ENCODE measurements around the gene ZBTB5. TPM values are rescaled to one million over a fixed set of nuclear protein-coding genes. Genes with fewer than 3 reads are reported as not detected.
A peak's percentile ranks its signal among the peaks of the same experiment; 100 is the strongest.
"Not testable (repeated sequence)": the region's sequence is repeated elsewhere in the genome, so short reads cannot be mapped to it uniquely, and the experiment has no call there.

The ZBTB5 gene
- total RNA-seq, 4 donors from 2014 or later: 15.0 to 23.3 (median 20.5) TPM

DNA sequence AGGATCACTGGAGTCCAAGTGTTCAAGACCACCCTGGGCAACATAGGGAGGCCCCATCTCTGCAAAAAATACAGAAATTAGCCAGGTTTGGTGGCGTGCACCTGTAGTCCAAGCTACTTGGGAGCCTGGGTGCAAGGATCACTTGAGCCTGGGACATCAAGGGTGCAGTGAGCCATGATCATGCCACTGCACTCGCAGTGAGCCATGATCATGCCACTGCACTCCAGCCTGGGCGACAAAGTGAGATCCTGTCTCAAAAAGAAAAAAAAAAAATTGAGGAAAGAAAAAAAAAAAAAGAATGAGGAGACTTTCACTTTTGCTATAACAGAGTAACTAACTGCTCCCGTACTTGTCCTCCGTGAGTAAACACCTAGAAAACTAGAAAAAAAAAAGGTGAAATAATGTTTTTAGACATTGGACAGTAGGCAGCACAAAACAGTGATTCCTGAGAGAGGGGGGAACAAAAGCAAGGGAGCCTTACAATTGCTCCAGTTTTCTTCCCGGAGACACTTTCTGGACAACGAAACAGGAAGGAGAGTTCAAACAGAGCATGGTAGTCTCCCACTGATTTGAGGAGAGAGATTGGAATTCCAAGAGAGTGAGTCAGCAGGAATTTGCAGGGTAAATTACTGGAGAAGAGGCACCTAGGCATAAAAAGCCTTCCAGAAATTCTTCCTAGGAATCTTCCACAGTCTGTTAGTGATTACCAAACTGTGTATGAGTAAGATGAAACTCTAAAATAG is 6.9 kb upstream of the ZBTB5 start:
- Histone ChIP-seq H3K9me3 (peaks cover 0 to 5% (median 5%) of the 10 kb centered on the region in 3 donors), H3K27me3 (no peaks in the 10 kb centered on the region), H3K27ac (peak overlapping the region; percentile 78 to 83 (median 82)), H3K36me3 (no peaks in the 10 kb centered on the region), H3K4me3 (peak overlapping the region; percentile 14 to 51 (median 34)), H3K4me1 (peaks cover 7 to 30% (median 9%) of the 10 kb centered on the region in 3 donors)
- WGBS, 2 donors: 9 to 13% methylated on average over 5 to 7 of the region's 7 CpGs
- TF ChIP-seq, protein P1, sequence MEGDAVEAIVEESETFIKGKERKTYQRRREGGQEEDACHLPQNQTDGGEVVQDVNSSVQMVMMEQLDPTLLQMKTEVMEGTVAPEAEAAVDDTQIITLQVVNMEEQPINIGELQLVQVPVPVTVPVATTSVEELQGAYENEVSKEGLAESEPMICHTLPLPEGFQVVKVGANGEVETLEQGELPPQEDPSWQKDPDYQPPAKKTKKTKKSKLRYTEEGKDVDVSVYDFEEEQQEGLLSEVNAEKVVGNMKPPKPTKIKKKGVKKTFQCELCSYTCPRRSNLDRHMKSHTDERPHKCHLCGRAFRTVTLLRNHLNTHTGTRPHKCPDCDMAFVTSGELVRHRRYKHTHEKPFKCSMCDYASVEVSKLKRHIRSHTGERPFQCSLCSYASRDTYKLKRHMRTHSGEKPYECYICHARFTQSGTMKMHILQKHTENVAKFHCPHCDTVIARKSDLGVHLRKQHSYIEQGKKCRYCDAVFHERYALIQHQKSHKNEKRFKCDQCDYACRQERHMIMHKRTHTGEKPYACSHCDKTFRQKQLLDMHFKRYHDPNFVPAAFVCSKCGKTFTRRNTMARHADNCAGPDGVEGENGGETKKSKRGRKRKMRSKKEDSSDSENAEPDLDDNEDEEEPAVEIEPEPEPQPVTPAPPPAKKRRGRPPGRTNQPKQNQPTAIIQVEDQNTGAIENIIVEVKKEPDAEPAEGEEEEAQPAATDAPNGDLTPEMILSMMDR (IDR thresholded peaks at IDR 0.05): no peak
- no peak for TF ChIP-seq POLR2A (IDR thresholded peaks at IDR 0.05)
- DNase-seq: no peak
- intact Hi-C loops (cut with DNase I): no loop called here

DNA sequence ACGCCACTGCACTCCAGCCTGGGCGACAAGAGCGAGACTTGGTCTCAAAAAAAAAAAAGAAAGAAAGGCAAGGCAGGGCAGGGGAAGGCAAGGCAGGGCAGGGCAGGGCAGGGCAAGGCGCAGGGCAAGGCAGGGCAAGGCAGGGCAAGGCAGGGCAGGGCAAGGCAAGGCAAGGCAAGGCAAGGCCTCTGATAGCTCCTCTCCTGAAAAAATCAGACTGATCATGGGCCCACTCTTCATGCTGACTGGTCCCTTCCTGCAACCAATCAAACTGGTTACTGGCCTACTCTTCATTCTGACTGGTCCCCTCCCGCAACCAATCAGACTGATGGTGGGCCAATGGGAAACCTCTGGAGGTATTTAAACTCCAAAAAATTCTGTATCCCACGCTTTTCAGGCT is 3.4 kb upstream of the ZBTB5 start:
- WGBS, 2 donors: 70 to 76% methylated on average over 5 of the region's 6 CpGs
- H3K27ac ChIP-seq: peak overlapping the region in 3 of 4 donors; percentile 17 to 34 (median 29)
- H3K4me3 ChIP-seq: no peak overlapping the region
- H3K4me1 ChIP-seq: peaks cover 12 to 49% (median 16%) of the 10 kb centered on the region in 3 donors
- H3K9me3 ChIP-seq: no peaks in the 10 kb centered on the region
- DNase-seq: no peak
- intact Hi-C loops (cut with DNase I): no loop called here
- TF ChIP-seq, protein P1 (IDR thresholded peaks at IDR 0.05): no peak
- no peak for TF ChIP-seq POLR2A (IDR thresholded peaks at IDR 0.05)
- no peaks in the 10 kb centered on the region for H3K27me3 ChIP-seq
- no peaks in the 10 kb centered on the region for H3K36me3 ChIP-seq

DNA sequence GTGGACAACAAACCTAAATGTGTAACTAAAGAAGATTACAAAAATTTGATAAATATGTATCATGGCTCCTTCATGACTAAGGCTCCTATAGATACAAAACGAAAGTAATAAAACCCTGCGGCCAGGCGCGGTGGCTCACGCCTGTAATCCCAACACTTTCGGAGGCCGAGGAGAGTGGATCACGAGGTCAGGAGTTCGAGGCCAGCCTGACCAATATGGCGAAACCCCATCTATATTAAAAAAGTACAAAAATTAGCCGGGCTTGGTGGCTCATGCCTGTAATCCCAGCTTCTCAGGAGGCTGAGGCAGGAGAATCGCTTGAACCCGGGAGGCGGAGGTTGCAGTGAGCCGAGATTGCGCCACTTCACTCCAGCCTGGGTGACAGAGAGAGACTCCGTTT is 2.3 kb upstream of the ZBTB5 start:
- H3K4me3 ChIP-seq; H3K27ac ChIP-seq; intact Hi-C loops (cut with DNase I); H3K9me3 ChIP-seq; DNase-seq; H3K27me3 ChIP-seq; H3K36me3 ChIP-seq: not testable (repeated sequence)
- H3K4me1 ChIP-seq: peaks cover 17 to 53% (median 21%) of the 10 kb centered on the region in 3 donors
- WGBS, 2 donors: 89 to 99% methylated on average over 15 to 17 of the region's 17 CpGs

DNA sequence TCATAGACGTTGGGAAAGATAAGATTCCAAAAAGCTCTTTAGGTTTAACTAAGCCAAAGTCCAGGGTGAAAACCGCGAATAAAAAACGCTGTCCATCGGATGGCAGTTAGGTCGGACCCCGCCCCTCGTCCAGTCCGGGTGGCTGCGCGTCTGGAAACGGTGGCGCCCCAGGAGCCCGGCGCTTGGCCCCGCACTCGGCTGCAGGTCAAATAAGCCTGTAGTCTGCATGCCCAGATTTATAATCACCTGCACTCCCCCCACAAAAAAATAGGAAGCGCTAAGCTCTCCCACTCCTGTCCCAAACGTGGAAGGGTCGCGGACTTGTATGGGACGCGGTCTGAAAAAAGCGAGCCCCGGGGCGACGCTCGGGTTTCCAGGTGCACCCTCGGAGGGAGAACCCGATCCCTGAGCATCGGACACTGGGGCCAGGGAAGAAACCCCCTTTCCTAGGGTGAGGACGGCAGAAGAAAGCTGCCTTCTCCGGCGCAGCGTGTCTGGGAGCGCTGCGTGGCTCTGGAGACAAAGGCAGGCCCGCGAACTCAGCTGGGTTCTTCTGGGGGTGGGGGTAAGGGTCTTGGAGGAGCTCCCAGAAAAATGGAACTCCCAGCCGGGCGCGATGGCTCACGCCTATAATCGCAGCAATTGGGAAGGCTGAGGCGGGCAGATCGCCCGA is 923 bp upstream of the ZBTB5 start:
- 0% methylated on average over 18 to 27 of the region's 47 CpGs for WGBS, 2 donors
- H3K4me3 ChIP-seq: peak overlapping the region; percentile 82 to 99 (median 85)
- intact Hi-C loops (cut with DNase I): no loop called here

DNA sequence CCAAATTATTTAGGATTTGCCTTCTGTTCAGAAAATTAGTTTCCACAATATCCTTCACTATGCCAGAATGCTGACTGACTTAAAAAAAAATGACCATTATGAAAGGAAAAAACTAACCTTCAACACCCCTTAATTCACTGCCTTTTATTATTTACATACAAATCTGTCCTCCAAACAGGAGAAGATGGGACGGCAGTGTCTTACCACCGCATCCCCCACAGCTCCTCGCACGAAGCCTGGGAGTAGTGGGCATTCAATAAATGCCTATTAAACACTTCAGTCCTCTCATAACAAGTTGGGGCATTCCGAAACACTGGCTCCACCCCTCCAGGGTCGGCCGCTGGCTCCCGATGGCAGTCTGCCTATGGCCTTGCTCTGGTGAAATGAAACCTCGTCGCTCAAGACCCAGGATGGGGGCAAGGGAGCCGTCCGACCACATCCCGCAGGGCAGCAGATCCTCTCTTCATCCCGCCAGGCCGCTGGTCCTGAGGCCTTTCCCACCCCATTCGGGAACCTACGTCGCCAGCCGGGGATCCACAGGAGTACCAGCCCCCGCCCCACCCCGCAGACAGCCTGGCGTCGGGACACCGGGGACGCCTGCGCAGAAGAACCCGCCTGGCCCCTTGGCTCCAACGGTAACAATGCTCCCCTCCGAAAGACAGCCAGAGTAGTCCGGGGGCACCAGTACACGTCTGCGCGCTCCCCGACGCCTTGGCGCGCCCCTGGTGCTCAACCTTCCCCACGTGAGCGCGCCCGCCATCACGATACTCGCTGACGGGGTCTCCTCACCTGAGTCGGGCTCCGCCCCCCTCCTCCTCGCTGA is 613 bp downstream of the ZBTB5 start:
- 0% methylated on average over 7 to 11 of the region's 47 CpGs for WGBS, 2 donors
- H3K9me3 ChIP-seq: no peaks in the 10 kb centered on the region
- peak in 3 of 4 donors; percentile 30 to 63 (median 38) for TF ChIP-seq POLR2A (IDR thresholded peaks at IDR 0.05)
- TF ChIP-seq, protein P1 (IDR thresholded peaks at IDR 0.05): no peak
- peak; percentile 36 for DNase-seq
- H3K36me3 ChIP-seq: no peaks in the 10 kb centered on the region
- peak overlapping the region; percentile 82 to 99 (median 85) for H3K4me3 ChIP-seq
- H3K27me3 ChIP-seq: no peaks in the 10 kb centered on the region
- peaks cover 12 to 59% (median 21%) of the 10 kb centered on the region in 3 donors for H3K4me1 ChIP-seq
- intact Hi-C loops (cut with DNase I): no loop called here
- H3K27ac ChIP-seq: peak overlapping the region; percentile 99

More for the DNA sequence above, 923 bp upstream of the ZBTB5 start:
- H3K36me3 ChIP-seq: no peaks in the 10 kb centered on the region
- no peaks in the 10 kb centered on the region for H3K9me3 ChIP-seq
- DNase-seq: peak; percentile 14
- no peaks in the 10 kb centered on the region for H3K27me3 ChIP-seq
- H3K27ac ChIP-seq: peak overlapping the region; percentile 99
- H3K4me1 ChIP-seq: peaks cover 12 to 53% (median 21%) of the 10 kb centered on the region in 3 donors
- TF ChIP-seq POLR2A (IDR thresholded peaks at IDR 0.05): peak in 1 of 4 donors; percentile 41
- TF ChIP-seq, protein P1 (IDR thresholded peaks at IDR 0.05): no peak
